Astrocyte (in vitro differentiated cells and primary cell): ENCODE data around the gene ZNF606. TPM values are rescaled to one million over a fixed set of nuclear protein-coding genes. Genes with fewer than 3 reads are reported as not detected.

Source experiments
- DNase-seq: peaks from one replicate; pipeline ENCODE4 v3.0.0-alpha.2; 2010; ENCODE audit warnings: low read depth
- FAIRE-seq: peaks from 2 replicates; lab custom pipeline; 2011; peaks lifted over from hg19 to GRCh38; lab: Jason Lieb, UNC
- H2AFZ ChIP-seq: 2 replicates; pipeline ENCODE4 v1.6.0; 2012; ENCODE audit warnings: low read depth, low read length, inconsistent platforms
- H3K27ac ChIP-seq: 2 replicates; pipeline ENCODE4 v1.5.1; 2011; ENCODE audit warnings: low read depth, low read length, inconsistent platforms
- H3K27me3 ChIP-seq: 2 replicates; pipeline ENCODE4 v1.6.0; 2011; ENCODE audit warnings: low read length, inconsistent platforms; ENCODE audit not compliant: insufficient read depth
- H3K36me3 ChIP-seq: 2 replicates; pipeline ENCODE4 v1.5.1; 2011; ENCODE audit warnings: low read length, inconsistent platforms; ENCODE audit not compliant: insufficient read depth
- H3K4me1 ChIP-seq: 2 replicates; pipeline ENCODE4 v1.5.1; 2011; ENCODE audit warnings: low read length, inconsistent platforms; ENCODE audit not compliant: insufficient read depth
- H3K4me2 ChIP-seq: 2 replicates; pipeline ENCODE4 v1.6.0; 2012; ENCODE audit warnings: low read length, inconsistent platforms
- H3K4me3 ChIP-seq: 2 replicates; pipeline ENCODE4 v1.5.1; 2011; ENCODE audit warnings: low read depth, mild to moderate bottlenecking, low read length, inconsistent platforms; ENCODE audit not compliant: insufficient read depth
- H3K79me2 ChIP-seq: 2 replicates; pipeline ENCODE4 v1.6.0; 2012; ENCODE audit warnings: mild to moderate bottlenecking, low read length, inconsistent platforms; ENCODE audit not compliant: insufficient read depth
- H3K9ac ChIP-seq: 2 replicates; pipeline ENCODE4 v1.6.0; 2012; ENCODE audit warnings: mild to moderate bottlenecking, low read length, inconsistent platforms
- H3K9me3 ChIP-seq: 2 replicates; pipeline ENCODE4 v1.5.1; 2012; ENCODE audit warnings: low read depth, mild to moderate bottlenecking, low read length, inconsistent platforms; ENCODE audit not compliant: insufficient read depth
- H4K20me1 ChIP-seq: 2 replicates; pipeline ENCODE4 v1.6.0; 2012; ENCODE audit warnings: low read length, inconsistent platforms; ENCODE audit not compliant: insufficient read depth
- H3K27ac Mint-ChIP-seq: one replicate; pipeline ENCODE4 v1.8.0; 2021; ENCODE audit warnings: mild to moderate bottlenecking, mixed read lengths; ENCODE audit not compliant: unreplicated experiment
- H3K27me3 Mint-ChIP-seq: one replicate; pipeline ENCODE4 v1.8.0; 2021; ENCODE audit warnings: low read depth, mixed read lengths; ENCODE audit not compliant: unreplicated experiment
- H3K36me3 Mint-ChIP-seq: one replicate; pipeline ENCODE4 v1.8.0; 2021; ENCODE audit warnings: low read depth, mixed read lengths; ENCODE audit not compliant: unreplicated experiment
- H3K4me1 Mint-ChIP-seq: one replicate; pipeline ENCODE4 v1.8.0; 2021; ENCODE audit warnings: low read depth, mixed read lengths; ENCODE audit not compliant: unreplicated experiment
- H3K4me3 Mint-ChIP-seq: one replicate; pipeline ENCODE4 v1.8.0; 2021; ENCODE audit warnings: mild to moderate bottlenecking, moderate library complexity, mixed read lengths; ENCODE audit not compliant: unreplicated experiment
- H3K9me3 Mint-ChIP-seq: one replicate; pipeline ENCODE4 v1.8.0; 2021; ENCODE audit warnings: mild to moderate bottlenecking, mixed read lengths; ENCODE audit not compliant: unreplicated experiment
- CTCF ChIP-seq: IDR thresholded peaks from 2 replicates; pipeline ENCODE4 v1.5.1; 2011; ENCODE audit warnings: low read depth, mild to moderate bottlenecking, inconsistent platforms, low read length, moderate library complexity; ENCODE audit not compliant: insufficient read depth
- EZH2 ChIP-seq: IDR thresholded peaks from 2 replicates; pipeline ENCODE4 v1.6.1; 2012; ENCODE audit warnings: mild to moderate bottlenecking, low read length, inconsistent platforms; ENCODE audit not compliant: insufficient read depth
- total RNA-seq: library from RNA; stranded (reverse); gene quantifications from 2 replicates; pipeline ENCODE4 v1.2.1, GENCODE V29; 2021

Gene ZNF606
- total RNA-seq, 1 donor from 2014 or later: 13.5 TPM

GRCh38 chr19:57992841-57993240, 9.8 kb downstream of the ZNF606 start:
- Histone ChIP-seq H3K4me3 (no peak overlapping the region), H3K9ac (no peak overlapping the region), H3K36me3 (peaks cover 10% of the 10 kb centered on the region), H2AFZ (no peak overlapping the region), H4K20me1 (no peaks in the 10 kb centered on the region), H3K4me2 (no peak overlapping the region), H3K9me3 (peaks cover 41% of the 10 kb centered on the region), H3K79me2 (no peaks in the 10 kb centered on the region), H3K27ac (no peak overlapping the region), H3K27me3 (no peaks in the 10 kb centered on the region), H3K4me1 (no peaks in the 10 kb centered on the region)
- DNase-seq (no peak), FAIRE-seq (no peak)
- Mint-ChIP-seq H3K4me1 (no peaks in the 10 kb centered on the region), H3K36me3 (peaks cover 85% of the 10 kb centered on the region), H3K9me3 (peaks cover 74% of the 10 kb centered on the region), H3K27me3 (no peaks in the 10 kb centered on the region), H3K27ac (no peak overlapping the region), H3K4me3 (no peak overlapping the region)
- TF ChIP-seq CTCF (no peak), EZH2 (no peak)

- H3K4me3 Mint-ChIP-seq: no peak overlapping the region
- peaks cover 56% of the 10 kb centered on the region for H3K36me3 ChIP-seq
- no peak overlapping the region for H3K27ac Mint-ChIP-seq
- no peaks in the 10 kb centered on the region for H3K4me1 ChIP-seq
- no peak overlapping the region for H3K9ac ChIP-seq
- FAIRE-seq: no peak
- peaks cover 96% of the 10 kb centered on the region for H3K9me3 Mint-ChIP-seq
- no peaks in the 10 kb centered on the region for H3K27me3 Mint-ChIP-seq
- no peak overlapping the region for H3K27ac ChIP-seq
- H3K36me3 Mint-ChIP-seq: peaks cover 93% of the 10 kb centered on the region
- H2AFZ ChIP-seq: no peak overlapping the region
- H3K4me3 ChIP-seq: no peak overlapping the region
- DNase-seq: no peak
- no peaks in the 10 kb centered on the region for H3K79me2 ChIP-seq
- TF ChIP-seq CTCF (no peak), EZH2 (no peak)
- no peaks in the 10 kb centered on the region for H4K20me1 ChIP-seq
- no peak overlapping the region for H3K4me2 ChIP-seq
- H3K4me1 Mint-ChIP-seq: no peaks in the 10 kb centered on the region
- H3K27me3 ChIP-seq: no peaks in the 10 kb centered on the region
- peaks cover 85% of the 10 kb centered on the region for H3K9me3 ChIP-seq
Observed at GRCh38 chr19:57978586-57979289, 23.9 kb downstream of the ZNF606 start.

GRCh38 chr19:57974434-57974833, 28.2 kb downstream of the ZNF606 start, which contains the start of gene C19orf18:
TSS of gene C19orf18 (minus strand) at chr19:57974534. CDS start at chr19:57974432, 102 bp downstream.
- no peak within 1 kb of the TSS for H3K9ac ChIP-seq
- H3K36me3 ChIP-seq: peaks cover 24% of the 10 kb centered on the region
- H3K9me3 ChIP-seq: peaks cover 69% of the 10 kb centered on the region
- no peaks in the 10 kb centered on the region for H3K4me1 Mint-ChIP-seq
- FAIRE-seq: no peak
- H3K27me3 Mint-ChIP-seq: no peaks in the 10 kb centered on the region
- no peaks in the 10 kb centered on the region for H3K27me3 ChIP-seq
- TF ChIP-seq CTCF (no peak), EZH2 (no peak)
- no peak within 1 kb of the TSS for H3K27ac ChIP-seq
- H2AFZ ChIP-seq: no peak within 1 kb of the TSS
- H3K4me3 ChIP-seq: no peak within 1 kb of the TSS
- no peak for DNase-seq
- H3K4me3 Mint-ChIP-seq: no peak within 1 kb of the TSS
- H3K4me1 ChIP-seq: no peaks in the 10 kb centered on the region
- H3K79me2 ChIP-seq: no peaks in the 10 kb centered on the region
- peaks cover 76% of the 10 kb centered on the region for H3K36me3 Mint-ChIP-seq
- no peak within 1 kb of the TSS for H3K4me2 ChIP-seq
- H4K20me1 ChIP-seq: no peaks in the 10 kb centered on the region
- H3K27ac Mint-ChIP-seq: no peak within 1 kb of the TSS
- H3K9me3 Mint-ChIP-seq: peaks cover 85% of the 10 kb centered on the region
